Measurements from ENCODE around the gene RNF151. TPM values are rescaled to one million over a fixed set of nuclear protein-coding genes. Genes with fewer than 3 reads are reported as not detected.
"Not testable (repeated sequence)": the region's sequence is repeated elsewhere in the genome, so short reads cannot be mapped to it uniquely, and the experiment has no call there.

RNF151 gene
- total RNA-seq, 2 experiments from 2014 or later: not detected

- ATAC-seq (ENCODE audit: poor library complexity) (no peak), DNase-seq (peak in 5 of 14 experiments; percentile 18 to 61 (median 26))
- Mint-ChIP-seq H3K9me3 (no peaks in the 10 kb centered on the region), H3K36me3 (ENCODE audit: low read depth) (peaks cover 55% of the 10 kb centered on the region), H3K4me1 (ENCODE audit: low read depth) (peaks cover 55% of the 10 kb centered on the region), H3K27ac (peak overlapping the region; percentile 98), H3K27me3 (no peaks in the 10 kb centered on the region), H3K4me3 (peak overlapping the region; percentile 91)
- CTCF ChIA-PET: interaction anchor here (0.7 to 2.0 kb wide), 2 partner anchors 43 to 179 kb away, joined by 3 to 10 read pairs; no protein-coding TSS in a partner anchor
- intact Hi-C loops (cut with DNase I, micrococcal nuclease): loop anchor here in 1 of 2 experiments (2.0 to 10.0 kb wide), 2 partner anchors 48 to 1266 kb away; partner anchors contain the start of genes WDR24 and ZNF598
- no peaks in the 10 kb centered on the region for H3K9me3 ChIP-seq (ENCODE audit: control insufficient read depth in 1 of 2, insufficient read depth in 1 of 2, low read length in 2 of 2)
- peaks cover 34% of the 10 kb centered on the region for H3K36me3 ChIP-seq (ENCODE audit: insufficient read depth, low read length)
- no peaks in the 10 kb centered on the region for H3K27me3 ChIP-seq (ENCODE audit: control insufficient read depth in 1 of 2, insufficient read depth in 2 of 2, low read length in 2 of 2)
- H3K27ac ChIP-seq (ENCODE audit: low read depth in 1 of 2, low read length in 2 of 2): peak overlapping the region in 1 of 2 donors; percentile 72
- TF ChIP-seq CTCF (IDR thresholded peaks at IDR 0.05): no peak
- POLR2A ChIA-PET: interaction anchor here (0.8 to 5.0 kb wide), 8 partner anchors 10 to 194 kb away, joined by 3 to 31 read pairs (median 5); partner anchors contain the start of genes EME2, GFER, MRPS34 and NUBP2
- H3K4me1 ChIP-seq (ENCODE audit: insufficient read depth, low read length): peaks cover 65% of the 10 kb centered on the region
- H3K4me3 ChIP-seq (ENCODE audit: low read length): peak overlapping the region; percentile 94
Observed at GRCh38 chr16:1960665-1961630, 5.7 kb upstream of the RNF151 start.

GRCh38 chr16:1961651-1962067, 5.0 kb upstream of the RNF151 start:
- ATAC-seq (ENCODE audit: poor library complexity) (no peak), DNase-seq (peak in 1 of 14 experiments; percentile 23)
- peaks cover 55% of the 10 kb centered on the region for H3K36me3 Mint-ChIP-seq (ENCODE audit: low read depth)
- Histone ChIP-seq H3K9me3 (ENCODE audit: control insufficient read depth in 1 of 2, insufficient read depth in 1 of 2, low read length in 2 of 2) (no peaks in the 10 kb centered on the region), H3K27ac (ENCODE audit: low read depth in 1 of 2, low read length in 2 of 2) (no peak overlapping the region), H3K36me3 (ENCODE audit: insufficient read depth, low read length) (peaks cover 34% of the 10 kb centered on the region), H3K27me3 (ENCODE audit: control insufficient read depth in 1 of 2, insufficient read depth in 2 of 2, low read length in 2 of 2) (no peaks in the 10 kb centered on the region), H3K4me3 (ENCODE audit: low read length) (no peak overlapping the region), H3K4me1 (ENCODE audit: insufficient read depth, low read length) (peaks cover 70% of the 10 kb centered on the region)
- ChIA-PET CTCF (no interaction called here), POLR2A (interaction anchor here (1.3 to 5.0 kb wide), 6 partner anchors 10 to 193 kb away, joined by 4 to 31 read pairs (median 6); partner anchors contain the start of genes EME2, MRPS34, NUBP2 and SPSB3)
- H3K9me3 Mint-ChIP-seq: no peaks in the 10 kb centered on the region
- H3K4me1 Mint-ChIP-seq (ENCODE audit: low read depth): peaks cover 55% of the 10 kb centered on the region
- no peak for TF ChIP-seq CTCF (IDR thresholded peaks at IDR 0.05)
- peak overlapping the region; percentile 98 for H3K27ac Mint-ChIP-seq
- intact Hi-C loops (cut with DNase I, micrococcal nuclease): loop anchor here in 1 of 2 experiments (2.0 to 10.0 kb wide), 2 partner anchors 47 to 1267 kb away; partner anchors contain the start of genes WDR24 and ZNF598
- peak overlapping the region; percentile 82 for H3K4me3 Mint-ChIP-seq
- H3K27me3 Mint-ChIP-seq: no peaks in the 10 kb centered on the region

- peak overlapping the region; percentile 98 for H3K27ac Mint-ChIP-seq
- DNase-seq; ATAC-seq (ENCODE audit: poor library complexity); H3K27me3 Mint-ChIP-seq; H3K9me3 Mint-ChIP-seq; H3K9me3 ChIP-seq (ENCODE audit: control insufficient read depth in 1 of 2, insufficient read depth in 1 of 2, low read length in 2 of 2); H3K27me3 ChIP-seq (ENCODE audit: control insufficient read depth in 1 of 2, insufficient read depth in 2 of 2, low read length in 2 of 2); H3K4me3 ChIP-seq (ENCODE audit: low read length): not testable (repeated sequence)
- Histone ChIP-seq H3K36me3 (ENCODE audit: insufficient read depth, low read length) (peaks cover 34% of the 10 kb centered on the region), H3K27ac (ENCODE audit: low read depth in 1 of 2, low read length in 2 of 2) (peak overlapping the region in 1 of 2 donors; percentile 29), H3K4me1 (ENCODE audit: insufficient read depth, low read length) (peaks cover 70% of the 10 kb centered on the region)
- intact Hi-C loops (cut with DNase I, micrococcal nuclease): loop anchor here in 1 of 2 experiments (10.0 kb wide), 1 partner anchor 1268 kb away; the partner anchor contains the start of gene WDR24
- peak overlapping the region; percentile 98 for H3K4me3 Mint-ChIP-seq
- ChIA-PET CTCF (interaction anchor here (2.3 kb wide), 1 partner anchor 178 kb away, joined by 7 read pairs; no protein-coding TSS in a partner anchor), POLR2A (interaction anchor here (1.3 to 5.0 kb wide), 8 partner anchors 9 to 193 kb away, joined by 4 to 55 read pairs (median 12); partner anchors contain the start of genes EME2, MRPS34, NUBP2 and SPSB3)
- H3K36me3 Mint-ChIP-seq (ENCODE audit: low read depth): peaks cover 55% of the 10 kb centered on the region
- peaks cover 55% of the 10 kb centered on the region for H3K4me1 Mint-ChIP-seq (ENCODE audit: low read depth)
Observed at GRCh38 chr16:1962161-1963153, 4.2 kb upstream of the RNF151 start.
